SK-N-SH (cell line): ENCODE measurements around the gene FBXO31. TPM values are rescaled to one million over a fixed set of nuclear protein-coding genes. Genes with fewer than 3 reads are reported as not detected.
A peak's percentile ranks its signal among the peaks of the same experiment; 100 is the strongest.

ENCODE experiments used
- CTCF ChIA-PET: fragments of 300-600, 350-600 bp; formaldehyde crosslinking; extraction: SDS; loops from one replicate; lab custom pipeline; 2021; lab: Yijun Ruan, JAX
- POLR2A ChIA-PET: fragments of 350-600 bp; sonication (Branson Sonifier 250); formaldehyde crosslinking; extraction: SDS; loops from one replicate; lab custom pipeline; 2020; ENCODE audit warnings: antibody characterized with exemption, inconsistent platforms; lab: Yijun Ruan, JAX
- DNase-seq: peaks from one replicate; pipeline ENCODE4 v3.0.0; 2012
- H2AFZ ChIP-seq: fragments of 200-600 bp; sonication (generic); 2 replicates; pipeline ENCODE4 v1.8.1; 2016; ENCODE audit warnings: antibody characterized with exemption, mild to moderate bottlenecking, low read depth
- H3F3A ChIP-seq: fragments of 200-600 bp; sonication (generic); replicated peaks from 2 replicates; pipeline ENCODE3; 2016; ENCODE audit warnings: antibody characterized with exemption, mild to moderate bottlenecking; ENCODE audit not compliant: insufficient read depth
- H3K27ac ChIP-seq, 2 experiments: fragments of 200-500 bp in 1 of 2; fragments of 200-600 bp in 1 of 2; sonication (Bioruptor generic) in 1 of 2; sonication (generic), shearing (Covaris generic) in 1 of 2; 2 replicates each; pipeline versions ENCODE4 v1.5.1 to v1.6.1; 2014 to 2016; ENCODE audit warnings: low read depth in 2 of 2, inconsistent platforms in 1 of 2, low read length in 1 of 2, mild to moderate bottlenecking in 1 of 2, mixed read lengths in 1 of 2
- H3K27me3 ChIP-seq: fragments of 200-600 bp; sonication (generic), shearing (Covaris generic); 2 replicates; pipeline ENCODE4 v1.6.1; 2016; ENCODE audit warnings: mixed run types; ENCODE audit not compliant: insufficient read depth
- H3K36me3 ChIP-seq, 2 experiments: fragments of 200-500 bp in 1 of 2; fragments of 200-600 bp in 1 of 2; sonication (Bioruptor generic) in 1 of 2; sonication (generic) in 1 of 2; replicated peaks in 1 of 2; 2 replicates each; pipeline versions ENCODE3 to v1.5.1; 2014 to 2016; ENCODE audit warnings: low read length in 1 of 2, mild to moderate bottlenecking in 1 of 2; ENCODE audit not compliant: insufficient read depth in 2 of 2, control insufficient read depth in 1 of 2
- H3K4me1 ChIP-seq, 2 experiments: fragments of 200-500 bp in 1 of 2; fragments of 200-600 bp in 1 of 2; sonication (Bioruptor generic) in 1 of 2; sonication (generic), shearing (Covaris generic) in 1 of 2; 2 replicates each; pipeline versions ENCODE4 v1.5.1 to v1.6.1; 2014 to 2016; ENCODE audit warnings: low read depth in 1 of 2, low read length in 1 of 2, mixed run types in 1 of 2; ENCODE audit not compliant: insufficient read depth in 2 of 2, control insufficient read depth in 1 of 2
- H3K4me2 ChIP-seq: fragments of 200-600 bp; sonication (generic), shearing (Covaris generic); 2 replicates; pipeline ENCODE4 v1.6.1; 2017; ENCODE audit warnings: mixed run types
- H3K4me3 ChIP-seq, 2 experiments: fragments of 200-500 bp in 1 of 2; fragments of 200-600 bp in 1 of 2; sonication (Bioruptor generic) in 1 of 2; sonication (generic), shearing (Covaris generic) in 1 of 2; 2 replicates each; pipeline versions ENCODE4 v1.5.1 to v1.8.1; 2014 to 2016; ENCODE audit warnings: low read depth in 2 of 2, inconsistent platforms in 1 of 2, low read length in 1 of 2, mild to moderate bottlenecking in 1 of 2, mixed read lengths in 1 of 2, moderate library complexity in 1 of 2
- H3K79me2 ChIP-seq: fragments of 200-600 bp; sonication (generic); 2 replicates; pipeline ENCODE4 v1.8.1; 2017; ENCODE audit warnings: mild to moderate bottlenecking; ENCODE audit not compliant: insufficient read depth
- H3K9ac ChIP-seq: fragments of 200-600 bp; sonication (generic); 2 replicates; pipeline ENCODE4 v1.6.1; 2017; ENCODE audit warnings: mixed run types
- H3K9me2 ChIP-seq: fragments of 200-600 bp; sonication (generic); 2 replicates; pipeline ENCODE4 v1.6.1; 2017; ENCODE audit warnings: mixed run types
- H3K9me3 ChIP-seq: fragments of 200-600 bp; sonication (generic); 2 replicates; pipeline ENCODE4 v1.6.1; 2017; ENCODE audit warnings: mixed run types, mild to moderate bottlenecking, moderate library complexity
- H4K20me1 ChIP-seq: fragments of 200-600 bp; sonication (generic); 2 replicates; pipeline ENCODE4 v1.6.1; 2017; ENCODE audit warnings: mild to moderate bottlenecking, mixed run types; ENCODE audit not compliant: insufficient read depth
- CHD2 ChIP-seq: fragments of 150-350 bp; IDR thresholded peaks from 2 replicates; pipeline ENCODE4 v1.6.1; 2018; ENCODE audit warnings: low read length; ENCODE audit not compliant: partially characterized antibody
- ELF1 ChIP-seq: IDR thresholded peaks from 2 replicates; pipeline ENCODE4 v1.4.0; 2012
- FOXM1 ChIP-seq: IDR thresholded peaks from 2 replicates; pipeline ENCODE4 v1.4.0; 2012; ENCODE audit warnings: low read depth, mild to moderate bottlenecking
- GATA2 ChIP-seq: sonication (generic); formaldehyde crosslinking; IDR thresholded peaks from 2 replicates; pipeline ENCODE4 v1.5.0; 2020; ENCODE audit warnings: mild to moderate bottlenecking, missing genetic modification reagents
- NFIC ChIP-seq: IDR thresholded peaks from 2 replicates; pipeline ENCODE4 v1.4.0; 2012; ENCODE audit warnings: borderline replicate concordance
- NRF1 ChIP-seq: IDR thresholded peaks from 2 replicates; pipeline ENCODE4 v1.6.1; 2012; ENCODE audit warnings: low read depth, mild to moderate bottlenecking, low read length
- RAD21 ChIP-seq: IDR thresholded peaks from 2 replicates; pipeline ENCODE4 v1.6.1; 2012; ENCODE audit warnings: mild to moderate bottlenecking, low read length
- RFX5 ChIP-seq: IDR thresholded peaks from 2 replicates; pipeline ENCODE4 v1.6.1; 2012; ENCODE audit warnings: mild to moderate bottlenecking, improper control_type of control experiment, low read length
- RXRA ChIP-seq: IDR thresholded peaks from 2 replicates; pipeline ENCODE4 v1.4.0; 2012; ENCODE audit warnings: low read depth, mild to moderate bottlenecking, borderline replicate concordance
- TCF12 ChIP-seq: IDR thresholded peaks from 2 replicates; pipeline ENCODE4 v1.4.0; 2012
- YY1 ChIP-seq: IDR thresholded peaks from 2 replicates; pipeline ENCODE4 v1.4.0; 2012; ENCODE audit warnings: low read depth, mild to moderate bottlenecking
- WGBS: methylation state at CpG from one replicate; pipeline ENCODE4 v1.1.6; 2017; ENCODE audit warnings: low lambda C conversion rate; 5-methylcytosine and 5-hydroxymethylcytosine counted together
- polyA plus RNA-seq, 3 experiments: library from polyadenylated mRNA; depleted of rRNA; stranded (reverse); fragments of >200 nt; gene quantifications; 2 replicates each; pipeline ENCODE4 v1.2.3, GENCODE V29; 2012
- TF ChIP-seq, protein P1 (sequence below): IDR thresholded peaks from 2 replicates; pipeline ENCODE4 v1.4.0; 2012; ENCODE audit warnings: low read depth, borderline replicate concordance
- TF ChIP-seq, protein P2 (sequence below): IDR thresholded peaks from 2 replicates; pipeline ENCODE4 v1.6.1; 2012; ENCODE audit warnings: mild to moderate bottlenecking, low read depth, low read length, moderate library complexity
- TF ChIP-seq, protein P3 (sequence below): fragments of 200-600 bp; sonication (generic); IDR thresholded peaks from 2 replicates; pipeline ENCODE4 v1.6.1; 2017; ENCODE audit warnings: antibody characterized with exemption, mild to moderate bottlenecking, moderate library complexity
- TF ChIP-seq, protein P4 (sequence below): IDR thresholded peaks from 2 replicates; pipeline ENCODE4 v1.4.0; 2012; ENCODE audit warnings: low read depth, borderline replicate concordance
- TF ChIP-seq, protein P5 (sequence below): fragments of 150-350 bp; IDR thresholded peaks from 2 replicates; pipeline ENCODE4 v1.6.1; 2016; ENCODE audit warnings: mild to moderate bottlenecking, low read depth, low read length
- TF ChIP-seq, protein P6 (sequence below): fragments of 150-350 bp; IDR thresholded peaks from 2 replicates; pipeline ENCODE4 v1.6.1; 2017; ENCODE audit warnings: antibody characterized with exemption, low read length, low read depth, borderline replicate concordance

FBXO31 gene
- polyA plus RNA-seq, 1 of the 3 experiments (the other 2 are of a cell fraction) = 14.2 TPM

DNA sequence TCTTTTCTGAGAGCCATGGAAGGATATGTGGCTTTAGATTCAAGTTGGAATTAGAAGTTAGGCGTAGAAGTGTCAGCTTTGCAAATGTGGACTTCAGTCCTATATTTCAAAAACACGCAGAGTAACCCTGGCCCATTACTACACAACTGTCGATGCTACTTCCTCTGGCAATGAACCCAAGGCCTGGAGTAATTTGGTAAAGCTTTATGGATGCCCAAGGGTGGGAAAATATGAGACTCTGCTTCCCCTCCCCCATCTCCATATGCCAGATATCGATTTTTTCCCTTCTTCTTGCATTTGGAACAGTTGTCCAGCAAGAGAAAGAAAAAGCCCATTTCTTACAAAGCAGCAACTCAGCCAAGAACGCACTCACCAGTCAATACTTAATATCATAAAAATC lies 5.7 kb upstream of the FBXO31 start:
- H3K4me3 ChIP-seq = no peak overlapping the region
- H3K27me3 ChIP-seq = no peaks in the 10 kb centered on the region
- peak overlapping the region; percentile 45 to 80; a peak in 3 of 4 replicates for H3K27ac ChIP-seq
- H3K9ac ChIP-seq = no peak overlapping the region
- no peaks in the 10 kb centered on the region for H3K36me3 ChIP-seq
- 96% methylated on average over 5 of the region's 5 CpGs for WGBS
- peaks cover 27% of the 10 kb centered on the region for H3F3A ChIP-seq
- ChIA-PET CTCF (interaction anchor here (1.4 to 2.7 kb wide), 3 partner anchors 71 to 390 kb away, joined by 4 to 8 read pairs (median 5); no protein-coding TSS in a partner anchor), POLR2A (no interaction called here)
- H3K4me2 ChIP-seq = no peak overlapping the region
- no peaks in the 10 kb centered on the region for H3K9me3 ChIP-seq
- H3K79me2 ChIP-seq = peaks cover 22% of the 10 kb centered on the region
- no peaks in the 10 kb centered on the region for H3K9me2 ChIP-seq
- H3K4me1 ChIP-seq = peaks cover 17 to 27% of the 10 kb centered on the region in 2 experiments
- TF ChIP-seq YY1 (no peak), NFIC (no peak)
- peaks cover 15% of the 10 kb centered on the region for H4K20me1 ChIP-seq
- H2AFZ ChIP-seq = peak overlapping the region; percentile 76; the same call in 1 of the 2 replicates
- DNase-seq = no peak

DNA sequence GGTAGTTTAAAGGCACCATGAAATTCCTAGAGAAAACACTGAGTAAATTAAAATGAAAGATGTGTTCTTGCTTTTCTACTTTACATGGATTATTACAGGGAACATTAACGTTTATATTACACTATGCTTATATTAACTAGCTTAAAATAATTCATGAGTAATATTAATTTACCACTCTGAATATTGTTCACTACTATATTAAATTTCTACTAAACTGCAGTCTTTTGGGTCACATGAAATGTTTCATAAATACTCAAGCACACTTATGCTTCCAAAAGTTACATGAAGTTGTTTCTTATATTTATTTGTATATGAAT lies 5.2 kb upstream of the FBXO31 start:
- peak overlapping the region; percentile 80 to 88 for H3K27ac ChIP-seq
- H3F3A ChIP-seq = peaks cover 26% of the 10 kb centered on the region
- no peaks in the 10 kb centered on the region for H3K27me3 ChIP-seq
- DNase-seq = no peak
- 23% methylated on average over 1 of the region's 1 CpG for WGBS
- no peaks in the 10 kb centered on the region for H3K9me3 ChIP-seq
- H3K79me2 ChIP-seq = peaks cover 18% of the 10 kb centered on the region
- peak overlapping the region; percentile 42; the same call in 1 of the 2 replicates for H3K9ac ChIP-seq
- H3K9me2 ChIP-seq = no peaks in the 10 kb centered on the region
- H4K20me1 ChIP-seq = peaks cover 10% of the 10 kb centered on the region
- POLR2A ChIA-PET = interaction anchor here (1.7 kb wide), 1 partner anchor 71 kb away, joined by 6 read pairs; the partner anchor contains the start of gene C16orf95
- CTCF ChIA-PET = interaction anchor here (1.3 to 2.7 kb wide), 4 partner anchors 64 to 390 kb away, joined by 3 to 8 read pairs (median 4); no protein-coding TSS in a partner anchor
- peak overlapping the region; percentile 76 for H2AFZ ChIP-seq
- peaks cover 13 to 23% of the 10 kb centered on the region in 2 experiments for H3K4me1 ChIP-seq
- peak overlapping the region in 1 of 2 experiments; percentile 23; a peak in 1 of 4 replicates for H3K4me3 ChIP-seq
- peak overlapping the region; percentile 60; the same call in 1 of the 2 replicates for H3K4me2 ChIP-seq
- H3K36me3 ChIP-seq = no peaks in the 10 kb centered on the region
- TF ChIP-seq ELF1 (no peak), RAD21 (no peak), NRF1 (no peak), FOXM1 (no peak), RXRA (no peak), RFX5 (no peak), GATA2 (CRISPR knock-in tag) (no peak), CHD2 (no peak), TCF12 (no peak)
- TF ChIP-seq, protein P1, sequence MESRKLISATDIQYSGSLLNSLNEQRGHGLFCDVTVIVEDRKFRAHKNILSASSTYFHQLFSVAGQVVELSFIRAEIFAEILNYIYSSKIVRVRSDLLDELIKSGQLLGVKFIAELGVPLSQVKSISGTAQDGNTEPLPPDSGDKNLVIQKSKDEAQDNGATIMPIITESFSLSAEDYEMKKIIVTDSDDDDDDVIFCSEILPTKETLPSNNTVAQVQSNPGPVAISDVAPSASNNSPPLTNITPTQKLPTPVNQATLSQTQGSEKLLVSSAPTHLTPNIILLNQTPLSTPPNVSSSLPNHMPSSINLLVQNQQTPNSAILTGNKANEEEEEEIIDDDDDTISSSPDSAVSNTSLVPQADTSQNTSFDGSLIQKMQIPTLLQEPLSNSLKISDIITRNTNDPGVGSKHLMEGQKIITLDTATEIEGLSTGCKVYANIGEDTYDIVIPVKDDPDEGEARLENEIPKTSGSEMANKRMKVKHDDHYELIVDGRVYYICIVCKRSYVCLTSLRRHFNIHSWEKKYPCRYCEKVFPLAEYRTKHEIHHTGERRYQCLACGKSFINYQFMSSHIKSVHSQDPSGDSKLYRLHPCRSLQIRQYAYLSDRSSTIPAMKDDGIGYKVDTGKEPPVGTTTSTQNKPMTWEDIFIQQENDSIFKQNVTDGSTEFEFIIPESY = no peak
- TF ChIP-seq, protein P2, sequence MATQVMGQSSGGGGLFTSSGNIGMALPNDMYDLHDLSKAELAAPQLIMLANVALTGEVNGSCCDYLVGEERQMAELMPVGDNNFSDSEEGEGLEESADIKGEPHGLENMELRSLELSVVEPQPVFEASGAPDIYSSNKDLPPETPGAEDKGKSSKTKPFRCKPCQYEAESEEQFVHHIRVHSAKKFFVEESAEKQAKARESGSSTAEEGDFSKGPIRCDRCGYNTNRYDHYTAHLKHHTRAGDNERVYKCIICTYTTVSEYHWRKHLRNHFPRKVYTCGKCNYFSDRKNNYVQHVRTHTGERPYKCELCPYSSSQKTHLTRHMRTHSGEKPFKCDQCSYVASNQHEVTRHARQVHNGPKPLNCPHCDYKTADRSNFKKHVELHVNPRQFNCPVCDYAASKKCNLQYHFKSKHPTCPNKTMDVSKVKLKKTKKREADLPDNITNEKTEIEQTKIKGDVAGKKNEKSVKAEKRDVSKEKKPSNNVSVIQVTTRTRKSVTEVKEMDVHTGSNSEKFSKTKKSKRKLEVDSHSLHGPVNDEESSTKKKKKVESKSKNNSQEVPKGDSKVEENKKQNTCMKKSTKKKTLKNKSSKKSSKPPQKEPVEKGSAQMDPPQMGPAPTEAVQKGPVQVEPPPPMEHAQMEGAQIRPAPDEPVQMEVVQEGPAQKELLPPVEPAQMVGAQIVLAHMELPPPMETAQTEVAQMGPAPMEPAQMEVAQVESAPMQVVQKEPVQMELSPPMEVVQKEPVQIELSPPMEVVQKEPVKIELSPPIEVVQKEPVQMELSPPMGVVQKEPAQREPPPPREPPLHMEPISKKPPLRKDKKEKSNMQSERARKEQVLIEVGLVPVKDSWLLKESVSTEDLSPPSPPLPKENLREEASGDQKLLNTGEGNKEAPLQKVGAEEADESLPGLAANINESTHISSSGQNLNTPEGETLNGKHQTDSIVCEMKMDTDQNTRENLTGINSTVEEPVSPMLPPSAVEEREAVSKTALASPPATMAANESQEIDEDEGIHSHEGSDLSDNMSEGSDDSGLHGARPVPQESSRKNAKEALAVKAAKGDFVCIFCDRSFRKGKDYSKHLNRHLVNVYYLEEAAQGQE = no peak
- TF ChIP-seq, protein P3, sequence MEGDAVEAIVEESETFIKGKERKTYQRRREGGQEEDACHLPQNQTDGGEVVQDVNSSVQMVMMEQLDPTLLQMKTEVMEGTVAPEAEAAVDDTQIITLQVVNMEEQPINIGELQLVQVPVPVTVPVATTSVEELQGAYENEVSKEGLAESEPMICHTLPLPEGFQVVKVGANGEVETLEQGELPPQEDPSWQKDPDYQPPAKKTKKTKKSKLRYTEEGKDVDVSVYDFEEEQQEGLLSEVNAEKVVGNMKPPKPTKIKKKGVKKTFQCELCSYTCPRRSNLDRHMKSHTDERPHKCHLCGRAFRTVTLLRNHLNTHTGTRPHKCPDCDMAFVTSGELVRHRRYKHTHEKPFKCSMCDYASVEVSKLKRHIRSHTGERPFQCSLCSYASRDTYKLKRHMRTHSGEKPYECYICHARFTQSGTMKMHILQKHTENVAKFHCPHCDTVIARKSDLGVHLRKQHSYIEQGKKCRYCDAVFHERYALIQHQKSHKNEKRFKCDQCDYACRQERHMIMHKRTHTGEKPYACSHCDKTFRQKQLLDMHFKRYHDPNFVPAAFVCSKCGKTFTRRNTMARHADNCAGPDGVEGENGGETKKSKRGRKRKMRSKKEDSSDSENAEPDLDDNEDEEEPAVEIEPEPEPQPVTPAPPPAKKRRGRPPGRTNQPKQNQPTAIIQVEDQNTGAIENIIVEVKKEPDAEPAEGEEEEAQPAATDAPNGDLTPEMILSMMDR = no peak
- TF ChIP-seq, protein P4, sequence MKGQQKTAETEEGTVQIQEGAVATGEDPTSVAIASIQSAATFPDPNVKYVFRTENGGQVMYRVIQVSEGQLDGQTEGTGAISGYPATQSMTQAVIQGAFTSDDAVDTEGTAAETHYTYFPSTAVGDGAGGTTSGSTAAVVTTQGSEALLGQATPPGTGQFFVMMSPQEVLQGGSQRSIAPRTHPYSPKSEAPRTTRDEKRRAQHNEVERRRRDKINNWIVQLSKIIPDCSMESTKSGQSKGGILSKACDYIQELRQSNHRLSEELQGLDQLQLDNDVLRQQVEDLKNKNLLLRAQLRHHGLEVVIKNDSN = no peak
- TF ChIP-seq, protein P5, sequence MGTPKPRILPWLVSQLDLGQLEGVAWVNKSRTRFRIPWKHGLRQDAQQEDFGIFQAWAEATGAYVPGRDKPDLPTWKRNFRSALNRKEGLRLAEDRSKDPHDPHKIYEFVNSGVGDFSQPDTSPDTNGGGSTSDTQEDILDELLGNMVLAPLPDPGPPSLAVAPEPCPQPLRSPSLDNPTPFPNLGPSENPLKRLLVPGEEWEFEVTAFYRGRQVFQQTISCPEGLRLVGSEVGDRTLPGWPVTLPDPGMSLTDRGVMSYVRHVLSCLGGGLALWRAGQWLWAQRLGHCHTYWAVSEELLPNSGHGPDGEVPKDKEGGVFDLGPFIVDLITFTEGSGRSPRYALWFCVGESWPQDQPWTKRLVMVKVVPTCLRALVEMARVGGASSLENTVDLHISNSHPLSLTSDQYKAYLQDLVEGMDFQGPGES = no peak
- TF ChIP-seq, protein P6, sequence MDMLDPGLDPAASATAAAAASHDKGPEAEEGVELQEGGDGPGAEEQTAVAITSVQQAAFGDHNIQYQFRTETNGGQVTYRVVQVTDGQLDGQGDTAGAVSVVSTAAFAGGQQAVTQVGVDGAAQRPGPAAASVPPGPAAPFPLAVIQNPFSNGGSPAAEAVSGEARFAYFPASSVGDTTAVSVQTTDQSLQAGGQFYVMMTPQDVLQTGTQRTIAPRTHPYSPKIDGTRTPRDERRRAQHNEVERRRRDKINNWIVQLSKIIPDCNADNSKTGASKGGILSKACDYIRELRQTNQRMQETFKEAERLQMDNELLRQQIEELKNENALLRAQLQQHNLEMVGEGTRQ = no peak
